GM12878 (cell line): Measurements from ENCODE around the gene MRPS12. TPM values are rescaled to one million over a fixed set of nuclear protein-coding genes. Genes with fewer than 3 reads are reported as not detected.

Experiments used
- ATF3 ChIP-seq: IDR thresholded peaks from 2 replicates; pipeline ENCODE4 v1.6.1; 2011; ENCODE audit warnings: low read depth, mild to moderate bottlenecking, low read length, moderate library complexity, borderline replicate concordance; ENCODE audit errors: extremely low read depth
- ATF7 ChIP-seq: fragments of 450-650 bp; IDR thresholded peaks from 2 replicates; pipeline ENCODE4 v1.6.1; 2016; ENCODE audit warnings: low read depth, mild to moderate bottlenecking
- CREM ChIP-seq: IDR thresholded peaks from 2 replicates; pipeline ENCODE4 v1.6.1; 2014; ENCODE audit warnings: antibody characterized with exemption, low read depth
- FOXM1 ChIP-seq: IDR thresholded peaks from 2 replicates; pipeline ENCODE4 v1.6.1; 2012; ENCODE audit warnings: low read depth, mild to moderate bottlenecking, inconsistent platforms, low read length, moderate library complexity
- GABPA ChIP-seq: IDR thresholded peaks from 2 replicates; pipeline ENCODE4 v1.6.1; 2014; ENCODE audit warnings: antibody characterized with exemption, low read depth, mild to moderate bottlenecking, inconsistent platforms
- SKIL ChIP-seq: fragments of 450-650 bp; IDR thresholded peaks from 2 replicates; pipeline ENCODE4 v1.6.1; 2017; ENCODE audit warnings: mild to moderate bottlenecking, low read depth, inconsistent platforms; ENCODE audit not compliant: poor library complexity, severe bottlenecking
- SRF ChIP-seq, 2 experiments: IDR thresholded peaks; 2 replicates each; pipeline ENCODE4 v1.6.1; 2011; ENCODE audit warnings: low read depth in 2 of 2, low read length in 2 of 2, mild to moderate bottlenecking in 1 of 2, moderate library complexity in 1 of 2
- polyA plus RNA-seq, 11 experiments: library from polyadenylated mRNA; depleted of rRNA in 4 of 11; unstranded in 6 of 11; stranded (reverse) in 5 of 11; fragments of >200 nt; fragmentation: Nextera tagmentation in 4 of 11; fragmentation: Illumina TruSeq in 1 of 11; extraction: Ambion mirVana in 4 of 11; extraction: Trizol in 1 of 11; gene quantifications; 1 replicate in 1 of 11; 2 replicates in 10 of 11; pipeline versions ENCODE4 v1.2.1 to v1.2.3, GENCODE V29; 2011 to 2016; ENCODE audit warnings: inconsistent platforms in 2 of 11, missing spikeins in 2 of 11, low read depth in 1 of 11
- total RNA-seq, 4 experiments: library from RNA; depleted of rRNA in 3 of 4; stranded (reverse); fragments of >200 nt in 3 of 4; fragmentation: Illumina TruSeq in 1 of 4; extraction: Trizol in 1 of 4; gene quantifications; 2 replicates each; pipeline versions ENCODE4 v1.2.1 to v1.2.3, GENCODE V29; 2013 to 2021
- TF ChIP-seq, protein P1 (sequence below): IDR thresholded peaks from 2 replicates; pipeline ENCODE4 v1.6.1; 2012; ENCODE audit warnings: low read length, inconsistent platforms

The MRPS12 gene
- total and polyA plus RNA-seq, 10 of the 15 experiments (the other 5 are each of a cell fraction or from before 2014, with no cell fraction given) = 7.3 to 205 (median 77.3) TPM

DNA sequence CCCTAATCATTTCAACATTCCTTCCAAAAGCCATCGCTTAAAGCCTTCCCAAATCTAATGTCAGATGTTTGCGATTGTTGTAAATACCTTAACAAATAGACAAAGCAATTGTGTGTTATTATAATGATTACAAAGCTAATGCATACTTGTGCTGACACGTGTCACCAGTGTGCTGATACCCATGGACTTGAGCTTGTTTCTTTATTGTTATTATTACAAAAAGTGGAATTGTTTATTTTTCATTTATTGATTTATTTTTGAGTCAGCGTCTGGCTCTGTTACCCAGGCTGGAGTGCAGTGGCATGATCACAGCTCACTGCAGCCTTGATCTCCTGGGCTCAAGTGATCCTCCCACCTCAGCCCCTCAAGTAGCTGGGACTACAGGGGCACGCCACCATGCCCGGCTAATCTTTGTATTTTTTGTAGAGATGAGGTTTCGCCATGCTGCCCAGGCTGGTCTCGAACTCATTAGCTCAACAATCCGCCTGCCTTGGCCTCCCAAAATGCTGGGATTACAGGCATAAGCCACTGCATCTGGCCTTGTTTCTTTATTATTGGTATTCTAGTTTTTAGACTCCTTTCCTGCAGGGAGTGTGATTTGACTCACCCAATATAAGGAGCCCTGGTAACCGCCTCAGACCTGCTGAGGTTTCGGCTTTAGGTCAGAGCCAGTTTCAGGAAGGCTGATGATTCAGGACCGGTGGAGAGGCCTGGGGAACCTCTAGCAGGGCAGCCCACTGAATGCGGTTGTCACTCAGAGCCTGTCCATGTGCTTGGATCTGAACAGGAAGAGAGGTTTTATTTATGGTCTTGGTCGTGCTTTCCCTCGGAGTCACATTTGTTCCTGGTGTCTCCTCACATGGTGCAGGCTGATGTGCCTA is 46.9 kb downstream of the MRPS12 start (continued):
- peak; percentile 89 for TF ChIP-seq SKIL
- TF ChIP-seq, protein P1, sequence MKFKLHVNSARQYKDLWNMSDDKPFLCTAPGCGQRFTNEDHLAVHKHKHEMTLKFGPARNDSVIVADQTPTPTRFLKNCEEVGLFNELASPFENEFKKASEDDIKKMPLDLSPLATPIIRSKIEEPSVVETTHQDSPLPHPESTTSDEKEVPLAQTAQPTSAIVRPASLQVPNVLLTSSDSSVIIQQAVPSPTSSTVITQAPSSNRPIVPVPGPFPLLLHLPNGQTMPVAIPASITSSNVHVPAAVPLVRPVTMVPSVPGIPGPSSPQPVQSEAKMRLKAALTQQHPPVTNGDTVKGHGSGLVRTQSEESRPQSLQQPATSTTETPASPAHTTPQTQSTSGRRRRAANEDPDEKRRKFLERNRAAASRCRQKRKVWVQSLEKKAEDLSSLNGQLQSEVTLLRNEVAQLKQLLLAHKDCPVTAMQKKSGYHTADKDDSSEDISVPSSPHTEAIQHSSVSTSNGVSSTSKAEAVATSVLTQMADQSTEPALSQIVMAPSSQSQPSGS = peak; percentile 93
- peak in 1 of 2 experiments; percentile 74; a peak in 2 of 4 replicates for TF ChIP-seq SRF (IDR thresholded peaks at IDR 0.05; ENCODE audit: low read depth in 2 of 2, low read length in 2 of 2)
- no peak for TF ChIP-seq ATF3
- TF ChIP-seq FOXM1 = peak; percentile 94; the same call in 1 of the 2 replicates
- peak; percentile 79 for TF ChIP-seq CREM
- TF ChIP-seq GABPA = peak; percentile 68; the same call in 1 of the 2 replicates
- TF ChIP-seq ATF7 = peak; percentile 77
